ENCODE measurements around the gene MYL9.

MYL9 gene

DNA sequence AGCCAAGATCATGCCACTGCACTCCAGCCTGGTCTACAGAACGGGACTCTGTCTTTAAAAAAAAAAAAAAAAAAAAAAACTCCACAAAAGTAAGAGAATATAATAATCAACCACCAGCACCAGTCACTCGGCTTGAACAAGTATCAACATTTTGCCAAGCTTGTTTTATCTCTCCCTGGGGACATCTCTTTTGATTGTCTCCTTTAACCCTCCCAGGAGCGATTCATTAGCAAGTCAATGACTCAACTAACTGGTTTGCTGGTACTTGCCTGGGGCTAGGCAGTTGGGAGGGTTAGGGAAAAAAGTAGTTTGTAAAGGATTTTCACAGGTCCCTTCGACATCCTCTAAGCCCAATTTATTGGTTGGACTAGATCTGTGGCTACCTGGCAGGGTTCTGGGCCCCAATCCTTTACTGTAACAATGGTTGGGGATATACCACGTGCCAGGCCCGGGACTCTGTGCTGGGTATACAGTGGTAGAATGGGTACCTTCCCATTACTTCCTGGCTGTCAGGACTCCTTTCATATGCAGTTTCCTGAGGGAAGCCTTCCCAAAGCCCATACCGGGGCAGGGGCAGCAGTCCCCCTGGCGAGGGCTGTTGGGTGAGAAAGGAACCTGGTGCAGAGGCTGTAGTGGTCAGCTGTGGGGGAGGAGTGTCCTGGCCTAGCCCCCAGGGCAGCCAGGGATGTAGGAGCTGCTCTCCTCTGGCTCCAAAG is 44.2 kb downstream of the MYL9 start:
- no peak for DNase-seq

- DNase-seq = no peak
Measured at GRCh38 chr20:36587388-36588070, 46.2 kb downstream of the MYL9 start.

- no peak for DNase-seq
Measured at GRCh38 chr20:36591281-36591680, 50.0 kb downstream of the MYL9 start.

GRCh38 chr20:36591854-36592641 is 50.7 kb downstream of the MYL9 start:
- peak; percentile 62 for DNase-seq

DNA sequence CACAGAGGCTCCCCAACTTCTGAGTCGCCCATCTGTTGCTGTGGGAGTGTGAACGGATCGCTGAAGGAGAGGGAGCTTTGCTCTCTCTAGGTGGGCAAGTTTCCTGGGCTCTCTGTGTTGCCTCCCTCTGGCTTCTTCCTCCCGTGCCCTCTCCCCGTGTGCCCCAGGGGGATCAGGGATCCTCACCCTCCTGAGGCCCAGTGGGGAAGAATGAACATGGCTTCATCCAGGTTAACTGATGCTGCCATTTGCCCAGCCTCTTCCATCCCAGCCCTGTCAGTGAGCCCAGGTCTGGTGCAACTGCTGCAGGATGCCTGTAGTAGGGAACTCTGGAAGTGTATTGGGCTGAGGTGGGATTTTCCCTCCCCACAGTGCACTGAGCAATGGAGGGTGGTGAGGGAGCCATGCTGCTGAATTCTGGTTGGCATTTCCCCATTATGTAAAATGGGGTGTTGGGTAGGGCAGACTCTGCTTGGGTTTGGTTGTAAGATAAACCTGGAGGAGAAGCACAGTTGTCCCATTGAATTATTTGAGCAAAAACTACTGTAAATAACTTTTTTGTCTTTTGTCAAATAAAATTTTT is 52.1 kb downstream of the MYL9 start:
- no peak for DNase-seq

DNA sequence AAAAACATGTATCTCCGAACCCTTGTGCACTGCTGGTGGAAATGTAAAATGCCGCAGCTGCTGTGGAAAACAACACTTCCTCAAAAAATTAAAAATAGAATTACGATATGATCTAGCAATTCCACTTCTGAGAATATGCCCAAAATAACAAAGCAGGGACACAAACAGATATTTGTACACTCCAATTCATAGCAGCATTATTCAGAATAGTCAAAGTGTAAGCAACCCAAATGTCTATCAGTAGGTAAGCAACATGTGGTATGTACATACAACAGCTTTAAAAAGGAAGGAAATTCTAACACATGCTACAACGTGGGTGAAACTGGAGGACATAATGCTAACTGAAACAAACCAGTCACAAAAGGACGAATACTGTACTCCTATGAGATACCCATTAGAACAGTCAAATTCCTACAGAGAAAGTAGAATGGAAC is 58.6 kb downstream of the MYL9 start:
- no peak for DNase-seq
